ENCODE measurements around the gene LRCOL1. TPM values are rescaled to one million over a fixed set of nuclear protein-coding genes. Genes with fewer than 3 reads are reported as not detected.

LRCOL1 gene
- total RNA-seq, 4 donors from 2014 or later, result 0.83 TPM; not detected in 3

GRCh38 chr12:132572801-132573760, 37.3 kb downstream of the LRCOL1 start:
- H3K27me3 ChIP-seq, result no peaks in the 10 kb centered on the region
- no peak for TF ChIP-seq POLR2A (IDR thresholded peaks at IDR 0.05)
- no peak for TF ChIP-seq CTCF (IDR thresholded peaks at IDR 0.05 in 4 of 5, conservative IDR thresholded peaks at IDR 0.05 in 1 of 5)
- no peaks in the 10 kb centered on the region for H3K4me1 ChIP-seq
- in situ Hi-C loops (cut with MboI; ENCODE audit: low sequenced_read_pairs in 4 of 4) (no loop called here), intact Hi-C loops (cut with DNase I; ENCODE audit: low total_unique reads) (no loop called here)
- ATAC-seq, result no peak
- no peak for DNase-seq
- no peak overlapping the region for H3K4me3 ChIP-seq
- no peaks in the 10 kb centered on the region for H3K9me3 ChIP-seq
- peaks cover 0 to 41% of the 10 kb centered on the region in 2 donors for H3K36me3 ChIP-seq
- H3K27ac ChIP-seq, result no peak overlapping the region

- Histone ChIP-seq H3K4me1 (no peaks in the 10 kb centered on the region), H3K4me3 (no peak overlapping the region), H3K27me3 (no peaks in the 10 kb centered on the region), H3K27ac (no peak overlapping the region), H3K36me3 (peaks cover 0 to 40% of the 10 kb centered on the region in 2 donors), H3K9me3 (no peaks in the 10 kb centered on the region)
- in situ Hi-C loops (cut with MboI; ENCODE audit: low sequenced_read_pairs in 4 of 4), result no loop called here
- intact Hi-C loops (cut with DNase I; ENCODE audit: low total_unique reads), result no loop called here
- TF ChIP-seq CTCF (IDR thresholded peaks at IDR 0.05 in 4 of 5, conservative IDR thresholded peaks at IDR 0.05 in 1 of 5) (no peak), POLR2A (IDR thresholded peaks at IDR 0.05) (no peak)
- ATAC-seq (no peak), DNase-seq (no peak)
These were observed 38.3 kb downstream of the LRCOL1 start for GRCh38 chr12:132572106-132572505.

- no peak for ATAC-seq
- no peak for DNase-seq
- intact Hi-C loops (cut with DNase I; ENCODE audit: low total_unique reads) (no loop called here), in situ Hi-C loops (cut with MboI; ENCODE audit: low sequenced_read_pairs in 4 of 4) (no loop called here)
- Histone ChIP-seq H3K4me3 (no peak overlapping the region), H3K9me3 (no peaks in the 10 kb centered on the region), H3K27ac (no peak overlapping the region), H3K36me3 (peaks cover 0 to 35% of the 10 kb centered on the region in 2 donors), H3K27me3 (no peaks in the 10 kb centered on the region), H3K4me1 (no peaks in the 10 kb centered on the region)
- TF ChIP-seq CTCF (IDR thresholded peaks at IDR 0.05 in 4 of 5, conservative IDR thresholded peaks at IDR 0.05 in 1 of 5) (no peak), POLR2A (IDR thresholded peaks at IDR 0.05) (no peak)
These were observed 38.8 kb downstream of the LRCOL1 start for GRCh38 chr12:132571598-132571997.

- Histone ChIP-seq H3K4me1 (no peaks in the 10 kb centered on the region), H3K36me3 (peaks cover 0 to 32% of the 10 kb centered on the region in 2 donors), H3K4me3 (no peak overlapping the region), H3K27ac (no peak overlapping the region), H3K27me3 (no peaks in the 10 kb centered on the region), H3K9me3 (no peaks in the 10 kb centered on the region)
- DNase-seq (no peak), ATAC-seq (no peak)
- TF ChIP-seq CTCF (IDR thresholded peaks at IDR 0.05 in 4 of 5, conservative IDR thresholded peaks at IDR 0.05 in 1 of 5) (no peak), POLR2A (IDR thresholded peaks at IDR 0.05) (no peak)
- in situ Hi-C loops (cut with MboI; ENCODE audit: low sequenced_read_pairs in 4 of 4), result no loop called here
- intact Hi-C loops (cut with DNase I; ENCODE audit: low total_unique reads), result no loop called here
These were observed 39.3 kb downstream of the LRCOL1 start for GRCh38 chr12:132571051-132571450.

Measured in gastrocnemius medialis (tissue), 4 donors.